K562 (cell line): Measurements from ENCODE around the gene OPRM1. TPM values are rescaled to one million over a fixed set of nuclear protein-coding genes. Genes with fewer than 3 reads are reported as not detected.

Experiments
- ATAC-seq: fragments of 200-7000 bp; cut with Tn5 transposase; 3 replicates; pipeline ENCODE4 v1.9.1; 2020; ENCODE audit warnings: moderate library complexity
- BruUV-seq: library from RNA; stranded (reverse); fragments of 400-500 nt; replicated peaks from 2 replicates; lab custom pipeline; 2021; lab: Mats Ljungman, UMichigan
- CTCF ChIA-PET: fragments of 300-600 bp; formaldehyde crosslinking; extraction: SDS; loops from one replicate; lab custom pipeline; 2021; ENCODE audit warnings: low intra/inter-chr PET ratio; lab: Yijun Ruan, JAX
- POLR2A ChIA-PET: fragments of 300-600, 350-650 bp; sonication (Branson Sonifier 250); formaldehyde crosslinking; extraction: SDS; loops from one replicate; lab custom pipeline; 2021; ENCODE audit warnings: antibody characterized with exemption, inconsistent platforms; lab: Yijun Ruan, JAX
- DNase-seq, 4 experiments: peaks; one replicate each; pipeline versions ENCODE4 v3.0.0 to v3.0.0-alpha.2; 2011 to 2018; ENCODE audit warnings: low spot score in 3 of 4, mixed read lengths in 3 of 4; ENCODE audit errors: extremely low read depth in 1 of 4
- FAIRE-seq: peaks from 2 replicates; lab custom pipeline; 2011; peaks lifted over from hg19 to GRCh38; lab: Jason Lieb, UNC
- H2AFZ ChIP-seq: 2 replicates; pipeline ENCODE4 v1.6.0; 2011; ENCODE audit warnings: low read depth, low read length, control low read depth, inconsistent platforms
- H3K27ac ChIP-seq: fragments of 200-600 bp; 3 replicates; pipeline ENCODE4 v1.8.0; 2011; ENCODE audit warnings: low read depth, mild to moderate bottlenecking, control low read depth, inconsistent platforms, low read length, moderate library complexity, mixed read lengths; ENCODE audit errors: extremely low read depth
- H3K27me3 ChIP-seq, 2 experiments: fragments of 300-600 bp in 1 of 2; 2 replicates in 1 of 2; 3 replicates in 1 of 2; pipeline versions ENCODE4 v1.6.0 to v1.8.0; 2011; ENCODE audit warnings: inconsistent platforms in 2 of 2, low read length in 2 of 2, mild to moderate bottlenecking in 1 of 2, mixed read lengths in 1 of 2, moderate library complexity in 1 of 2; ENCODE audit not compliant: control insufficient read depth in 2 of 2, insufficient read depth in 2 of 2
- H3K36me3 ChIP-seq: fragments of 300-600 bp; 3 replicates; pipeline ENCODE4 v1.8.0; 2011; ENCODE audit warnings: mild to moderate bottlenecking, low read length, inconsistent platforms; ENCODE audit not compliant: control insufficient read depth, insufficient read depth
- H3K4me1 ChIP-seq, 2 experiments: fragments of 200-600 bp in 1 of 2; replicated peaks in 1 of 2; 2 replicates in 1 of 2; 3 replicates in 1 of 2; pipeline versions ENCODE4 v1.5.1 to v1.8.0; 2011; ENCODE audit warnings: inconsistent platforms in 2 of 2, low read length in 2 of 2, mild to moderate bottlenecking in 1 of 2, mixed read lengths in 1 of 2, moderate library complexity in 1 of 2; ENCODE audit not compliant: control insufficient read depth in 2 of 2, insufficient read depth in 2 of 2
- H3K4me2 ChIP-seq: 2 replicates; pipeline ENCODE4 v1.6.1; 2011; ENCODE audit warnings: low read length, control low read depth, inconsistent platforms, mixed read lengths; ENCODE audit not compliant: insufficient read depth
- H3K4me3 ChIP-seq: fragments of 200-600 bp; sonication (generic), shearing (Covaris generic); 2 replicates; pipeline ENCODE4 v1.5.1; 2016; ENCODE audit warnings: control low read depth, inconsistent platforms
- H3K79me2 ChIP-seq: fragments of 200-600 bp; 3 replicates; pipeline ENCODE4 v1.8.0; 2011; ENCODE audit warnings: low read length, inconsistent platforms; ENCODE audit not compliant: control insufficient read depth, insufficient read depth
- H3K9ac ChIP-seq, 2 experiments: 2 replicates each; pipeline versions ENCODE4 v1.6.0 to v1.6.1; 2011; ENCODE audit warnings: low read depth in 2 of 2, low read length in 2 of 2, control low read depth in 1 of 2, inconsistent platforms in 1 of 2, mild to moderate bottlenecking in 1 of 2, mixed read lengths in 1 of 2; ENCODE audit not compliant: insufficient read depth in 1 of 2
- H3K9me1 ChIP-seq: one replicate; pipeline ENCODE4 v1.6.0; 2011; ENCODE audit warnings: inconsistent platforms, mild to moderate bottlenecking, low read length, moderate library complexity; ENCODE audit not compliant: control insufficient read depth, insufficient read depth
- H3K9me3 ChIP-seq: replicated peaks from 2 replicates; pipeline ENCODE4 v1.5.1; 2011; ENCODE audit warnings: low read depth, low read length, inconsistent platforms; ENCODE audit not compliant: control insufficient read depth, insufficient read depth
- H4K20me1 ChIP-seq: replicated peaks from 2 replicates; pipeline ENCODE4 v1.6.1; 2011; ENCODE audit warnings: low read length, inconsistent platforms, mixed read lengths; ENCODE audit not compliant: control insufficient read depth, insufficient read depth
- ARID2 ChIP-seq: fragments of 450-650 bp; IDR thresholded peaks from 2 replicates; pipeline ENCODE4 v1.6.1; 2017; ENCODE audit warnings: antibody characterized with exemption, mild to moderate bottlenecking
- CCAR2 ChIP-seq: fragments of 200-400 bp; formaldehyde crosslinking; IDR thresholded peaks from 2 replicates; pipeline ENCODE4 v1.6.1; 2017; ENCODE audit warnings: mild to moderate bottlenecking, low read depth, low read length
- CREB1 ChIP-seq, 2 experiments: sonication (generic) in 1 of 2; formaldehyde crosslinking in 1 of 2; IDR thresholded peaks; 2 replicates each; pipeline versions ENCODE4 v1.6.1 to v1.8.0; 2012 to 2022; ENCODE audit warnings: inconsistent platforms in 1 of 2, mild to moderate bottlenecking in 1 of 2, missing genetic modification reagents in 1 of 2, moderate library complexity in 1 of 2
- CXXC5 ChIP-seq: fragments of 250-450 bp; sonication (Bioruptor Pico); IDR thresholded peaks from 2 replicates; pipeline ENCODE4 v1.8.0; 2022; ENCODE audit warnings: inconsistent platforms, mild to moderate bottlenecking, moderate library complexity
- ETV6 ChIP-seq, 3 experiments: fragments of 150-350 bp in 1 of 3; sonication (generic) in 1 of 3; formaldehyde crosslinking in 1 of 3; IDR thresholded peaks; 2 replicates each; pipeline versions ENCODE4 v1.6.1 to v1.8.0; 2014 to 2022; ENCODE audit warnings: borderline replicate concordance in 2 of 3, low read depth in 2 of 3, antibody characterized with exemption in 1 of 3, low read length in 1 of 3, mild to moderate bottlenecking in 1 of 3, missing genetic modification reagents in 1 of 3
- PREB ChIP-seq: sonication (generic); formaldehyde crosslinking; IDR thresholded peaks from 2 replicates; pipeline ENCODE4 v1.8.1; 2023; ENCODE audit warnings: mild to moderate bottlenecking, missing genetic modification reagents
- SAFB ChIP-seq: fragments of 200-400 bp; formaldehyde crosslinking; IDR thresholded peaks from 2 replicates; pipeline ENCODE4 v1.6.1; 2017; ENCODE audit warnings: low read depth, low read length, borderline replicate concordance
- SMAD2 ChIP-seq: fragments of 150-350 bp; IDR thresholded peaks from 2 replicates; pipeline ENCODE4 v1.6.1; 2014; ENCODE audit warnings: low read depth, mild to moderate bottlenecking, low read length
- ZNF347 ChIP-seq: fragments of 450-650 bp; formaldehyde crosslinking; IDR thresholded peaks from 2 replicates; pipeline ENCODE4 v1.4.0; 2020; ENCODE audit warnings: low read depth, mild to moderate bottlenecking, moderate library complexity
- ZNF398 ChIP-seq: fragments of 250-450 bp; sonication (Bioruptor Pico); IDR thresholded peaks from 2 replicates; pipeline ENCODE4 v1.8.0; 2021; ENCODE audit warnings: moderate library complexity, mild to moderate bottlenecking, inconsistent platforms
- ZNF609 ChIP-seq: sonication (generic); formaldehyde crosslinking; IDR thresholded peaks from 2 replicates; pipeline ENCODE4 v1.8.1; 2023; ENCODE audit warnings: missing genetic modification reagents, mild to moderate bottlenecking, borderline replicate concordance
- ZNF740 ChIP-seq, 3 experiments: fragments of 200-800 bp in 1 of 3; sonication (Bioruptor generic) in 1 of 3; sonication (generic) in 1 of 3; formaldehyde crosslinking in 1 of 3; IDR thresholded peaks; 2 replicates each; pipeline versions ENCODE4 v1.6.1 to v1.8.0; 2016 to 2022; ENCODE audit warnings: mild to moderate bottlenecking in 2 of 3, missing compliant biosample characterization in 2 of 3, missing genetic modification characterization in 2 of 3, missing genetic modification reagents in 1 of 3
- WGBS: fragments of 100-300 bp; shearing (Covaris generic); methylation state at CpG from one replicate; pipeline ENCODE4 v1.1.6; 2016; ENCODE audit warnings: low coverage, mixed read lengths; ENCODE audit not compliant: insufficient coverage; ENCODE audit errors: missing lambda C conversion rate; 5-methylcytosine and 5-hydroxymethylcytosine counted together
- in situ Hi-C: fragments of 300-500 bp; cut with MboI; formaldehyde crosslinking; loops from 4 replicates; pipeline ENCODE4 v1.15.0; 2018; ENCODE audit warnings: inconsistent platforms, mixed read lengths
- intact Hi-C: fragments of 100-400 bp; cut with micrococcal nuclease; formaldehyde crosslinking; loops from 2 replicates; pipeline ENCODE4 v1.14.2; 2022
- polyA plus RNA-seq, 8 experiments: library from polyadenylated mRNA; depleted of rRNA in 4 of 8; stranded (reverse) in 5 of 8; unstranded in 3 of 8; fragments of >200 nt; fragmentation: Nextera tagmentation in 2 of 8; fragmentation: Illumina TruSeq in 1 of 8; extraction: Ambion mirVana in 2 of 8; extraction: Trizol in 1 of 8; gene quantifications; 2 replicates each; pipeline versions ENCODE4 v1.2.1 to v1.2.3, GENCODE V29; 2011 to 2014; ENCODE audit warnings: inconsistent platforms in 1 of 8, missing spikeins in 1 of 8
- total RNA-seq, 7 experiments: library from RNA; depleted of rRNA in 6 of 7; stranded (reverse); fragments of >200 nt in 6 of 7; fragmentation: Illumina TruSeq in 2 of 7; extraction: Trizol in 2 of 7; gene quantifications; 2 replicates each; pipeline versions ENCODE4 v1.2.1 to v1.2.3, GENCODE V29; 2011 to 2021; ENCODE audit warnings: low replicate concordance in 1 of 7

The OPRM1 gene
- total and polyA plus RNA-seq, 9 of the 15 experiments (the other 6 are each of a cell fraction or from before 2014, with no cell fraction given), result not detected

GRCh38 chr6:154280521-154280920 is 241.5 kb downstream of the OPRM1 start:
- in situ Hi-C loops (no loop called here), intact Hi-C loops (no loop called here)
- ChIA-PET POLR2A (interaction anchor here (0.6 kb wide), 1 partner anchor 15 kb away, joined by 4 read pairs; no protein-coding TSS in a partner anchor), CTCF (no interaction called here)
- DNase-seq (no peak), FAIRE-seq (no peak), ATAC-seq (no peak)
- Histone ChIP-seq H3K4me1 (no peaks in the 10 kb centered on the region), H3K27me3 (no peaks in the 10 kb centered on the region), H2AFZ (no peak overlapping the region), H3K4me3 (no peak overlapping the region), H3K36me3 (no peaks in the 10 kb centered on the region), H3K27ac (no peak overlapping the region), H3K9me3 (no peaks in the 10 kb centered on the region), H3K9ac (no peak overlapping the region), H3K79me2 (no peaks in the 10 kb centered on the region), H3K9me1 (no peaks in the 10 kb centered on the region), H4K20me1 (no peaks in the 10 kb centered on the region), H3K4me2 (no peak overlapping the region)
- WGBS, result 2% methylated on average over 2 of the region's 2 CpGs
- BruUV-seq, result no TSS peak
- TF ChIP-seq ARID2 (no peak), CXXC5 (CRISPR knock-in tag) (no peak), SAFB (no peak), ZNF398 (CRISPR knock-in tag) (no peak), ZNF740 (CRISPR knock-in tag; IDR thresholded peaks at IDR 0.05) (no peak), ZNF740 (tag; IDR thresholded peaks at IDR 0.05) (no peak), SMAD2 (no peak), PREB (CRISPR knock-in tag) (no peak), CREB1 (IDR thresholded peaks at IDR 0.05) (no peak), CREB1 (CRISPR knock-in tag; IDR thresholded peaks at IDR 0.05) (no peak), CCAR2 (no peak), ZNF609 (CRISPR knock-in tag) (no peak), ETV6 (IDR thresholded peaks at IDR 0.05; ENCODE audit: borderline replicate concordance in 1 of 2, low read depth in 2 of 2, low read length in 1 of 2) (no peak), ETV6 (CRISPR knock-in tag; IDR thresholded peaks at IDR 0.05; ENCODE audit: borderline replicate concordance) (no peak), ZNF347 (CRISPR knock-in tag) (no peak)
